ENCODE data around the gene NRAS.

Gene NRAS

DNA sequence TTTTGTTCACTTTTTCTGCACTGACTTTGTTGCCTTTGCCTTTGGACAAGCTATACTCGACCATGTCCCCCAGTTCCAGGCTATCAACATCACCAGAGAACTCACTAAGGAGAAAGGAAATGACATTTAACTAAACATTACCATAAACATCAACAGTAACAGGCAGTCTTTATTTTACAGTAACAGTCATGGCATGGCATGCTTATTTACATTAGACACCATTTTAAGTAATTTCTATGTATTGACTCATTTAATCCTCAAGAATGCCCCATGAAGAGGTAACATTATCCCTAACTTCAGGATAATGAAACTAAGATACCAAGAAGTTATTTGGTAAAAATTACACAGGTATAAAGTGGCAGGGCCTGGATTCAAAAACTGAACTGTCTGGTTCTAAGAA, 8.7 kb upstream of the NRAS start:
- no peak for DNase-seq

DNA sequence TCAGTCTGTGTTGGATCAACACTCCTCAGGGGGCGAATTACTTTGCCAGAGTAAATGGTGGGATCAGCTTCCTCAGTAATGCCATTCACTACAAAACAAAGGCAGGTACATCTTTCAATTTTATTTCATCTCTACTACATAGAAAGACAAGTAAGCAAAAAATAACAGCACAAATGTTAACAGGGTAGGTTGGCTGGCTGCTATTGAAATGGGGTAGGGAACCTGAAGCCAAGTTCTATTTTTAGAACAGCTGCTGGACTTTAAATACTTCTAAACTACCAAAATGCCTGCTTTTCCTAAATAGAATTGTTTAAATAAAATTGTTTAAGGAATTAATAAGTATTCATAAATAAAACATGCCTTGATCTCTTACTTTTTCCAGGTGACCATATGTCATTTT, 7.3 kb upstream of the NRAS start:
- DNase-seq: no peak

DNA sequence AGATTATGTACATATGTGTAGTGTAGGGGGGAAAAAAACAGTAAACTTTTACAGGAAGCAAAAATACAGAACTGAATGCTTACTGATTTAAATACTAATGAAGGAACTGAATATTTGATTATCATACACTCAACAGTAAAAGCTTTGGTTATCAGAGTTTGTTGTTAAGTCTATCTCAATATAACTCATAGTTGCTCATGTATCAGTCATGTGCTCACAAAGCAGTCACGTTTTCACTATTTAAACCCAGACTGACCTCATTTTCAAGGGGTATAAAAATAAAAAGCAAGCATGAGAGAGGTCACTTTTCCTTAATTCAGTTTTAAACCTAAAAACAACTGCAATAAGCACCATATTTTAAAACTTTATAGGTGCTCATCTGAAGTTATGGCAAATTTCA, 6.9 kb upstream of the NRAS start:
- DNase-seq: no peak

DNA sequence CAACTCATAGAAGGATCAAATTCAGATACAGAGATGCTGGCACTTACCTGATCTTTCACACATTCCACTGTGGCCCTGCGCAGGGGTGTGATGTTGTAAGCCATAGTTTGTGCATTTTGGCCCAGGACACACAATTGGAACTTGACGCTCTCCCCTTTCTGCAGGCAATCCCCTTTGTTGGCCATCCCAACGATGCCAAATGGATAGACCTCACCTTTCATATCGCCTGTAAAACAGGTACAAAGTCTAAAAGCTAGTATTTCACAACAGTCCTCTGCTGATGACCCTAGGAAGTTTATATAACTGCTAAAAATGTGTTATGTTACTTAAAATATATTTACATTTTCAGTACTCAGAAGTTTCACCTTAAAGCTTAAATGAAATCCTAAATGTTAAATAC, 3.9 kb upstream of the NRAS start:
- DNase-seq: no peak

DNA sequence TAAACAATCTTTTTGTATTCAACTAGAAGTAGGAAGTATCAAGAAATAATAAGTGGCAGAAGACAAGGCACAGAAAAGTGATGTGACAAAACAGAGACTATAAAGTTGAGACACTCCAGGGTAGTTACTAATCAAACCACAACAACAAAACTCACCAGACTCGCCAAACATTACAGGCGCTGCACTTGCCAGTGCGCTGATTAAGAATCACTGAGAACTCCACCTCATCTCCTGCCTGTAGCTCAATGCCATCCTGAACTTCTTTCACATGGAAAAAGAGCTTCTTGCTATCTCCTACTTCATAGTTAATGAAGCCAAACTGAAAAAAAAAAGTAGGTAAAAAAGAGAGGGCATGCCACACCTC, 2.8 kb upstream of the NRAS start:
- DNase-seq: no peak

DNA sequence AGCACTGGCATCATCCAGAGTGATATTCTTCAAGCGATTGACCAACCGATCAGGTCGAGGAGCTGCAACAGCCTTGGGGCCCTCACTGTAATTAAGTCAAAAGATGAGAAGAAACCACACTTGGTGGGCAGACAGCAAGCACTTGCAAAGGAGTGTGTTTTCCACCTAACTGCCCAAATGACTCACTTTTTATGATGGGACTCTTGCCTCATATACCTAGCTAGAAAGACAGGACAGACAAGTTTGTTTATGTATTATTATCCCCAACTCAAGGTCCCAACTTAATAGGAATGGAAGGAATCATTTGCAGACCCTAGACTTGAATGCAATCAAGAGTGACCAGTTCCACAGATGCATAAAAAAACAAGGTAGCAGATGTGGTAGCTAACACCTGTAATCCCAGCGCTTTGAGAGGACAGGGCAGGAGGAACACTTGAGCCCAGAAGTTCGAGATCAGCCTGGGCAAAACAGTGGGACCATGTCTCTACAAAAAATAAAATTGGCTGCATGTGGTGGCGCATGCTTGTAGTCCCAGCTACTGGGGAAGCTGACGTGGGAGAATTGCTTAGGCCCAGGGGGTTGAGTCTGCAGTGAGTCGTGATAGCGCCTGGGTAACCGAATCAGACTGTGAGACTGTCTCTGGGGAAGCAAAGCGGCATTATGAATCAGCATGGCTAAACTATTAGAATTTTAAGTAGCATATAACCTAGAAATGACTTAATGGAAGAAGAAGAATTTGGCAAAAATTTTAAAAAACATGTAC, 2.3 kb upstream of the NRAS start:
- DNase-seq: no peak

DNA sequence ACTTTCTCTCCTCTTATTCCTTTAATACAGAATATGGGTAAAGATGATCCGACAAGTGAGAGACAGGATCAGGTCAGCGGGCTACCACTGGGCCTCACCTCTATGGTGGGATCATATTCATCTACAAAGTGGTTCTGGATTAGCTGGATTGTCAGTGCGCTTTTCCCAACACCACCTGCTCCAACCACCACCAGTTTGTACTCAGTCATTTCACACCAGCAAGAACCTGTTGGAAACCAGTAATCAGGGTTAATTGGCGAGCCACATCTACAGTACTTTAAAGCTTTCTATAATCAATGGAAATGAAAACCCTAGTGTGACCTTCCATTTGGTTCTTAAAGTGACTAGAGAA, 643 bp downstream of the NRAS start:
- no peak for DNase-seq

DNA sequence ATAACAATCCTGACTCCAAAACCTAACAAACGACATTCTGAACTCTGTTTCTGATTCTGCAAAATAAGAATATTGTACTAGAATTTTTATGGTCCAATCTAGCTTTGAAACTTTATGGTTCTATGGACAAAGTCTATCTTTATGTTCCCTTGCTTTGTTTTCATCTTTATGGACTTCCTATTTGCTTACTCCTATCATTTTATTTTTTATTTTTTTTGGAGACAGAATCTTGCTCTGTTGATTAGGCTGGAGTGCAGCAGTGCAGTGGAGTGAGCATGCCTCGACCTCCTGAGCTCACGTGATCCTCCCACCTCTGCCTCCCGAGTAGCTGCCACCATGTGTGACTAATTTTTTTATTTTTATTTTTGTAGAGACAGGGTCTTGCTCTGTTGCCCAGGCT, 3.6 kb downstream of the NRAS start:
- DNase-seq: no peak

DNA sequence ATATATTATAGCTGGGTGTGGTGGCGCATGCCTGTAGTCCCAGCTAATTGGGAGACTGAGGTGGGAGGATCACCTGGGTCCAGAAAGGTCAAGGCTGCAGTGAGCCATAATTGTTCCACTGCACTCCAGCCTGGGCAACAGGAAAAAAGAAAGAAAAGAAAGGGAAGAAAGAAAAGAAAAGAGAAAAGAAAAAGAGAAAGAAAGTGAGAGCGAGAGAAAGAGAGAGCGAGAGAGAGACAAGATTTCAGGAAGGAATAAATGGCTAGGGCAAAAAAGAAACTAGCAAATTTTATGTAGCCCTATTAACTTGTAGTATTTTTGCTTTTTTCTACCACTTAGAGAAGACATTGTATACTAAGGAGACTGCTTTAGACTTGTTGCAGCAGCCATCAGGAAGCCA, 6.2 kb downstream of the NRAS start:
- no peak for DNase-seq

DNA sequence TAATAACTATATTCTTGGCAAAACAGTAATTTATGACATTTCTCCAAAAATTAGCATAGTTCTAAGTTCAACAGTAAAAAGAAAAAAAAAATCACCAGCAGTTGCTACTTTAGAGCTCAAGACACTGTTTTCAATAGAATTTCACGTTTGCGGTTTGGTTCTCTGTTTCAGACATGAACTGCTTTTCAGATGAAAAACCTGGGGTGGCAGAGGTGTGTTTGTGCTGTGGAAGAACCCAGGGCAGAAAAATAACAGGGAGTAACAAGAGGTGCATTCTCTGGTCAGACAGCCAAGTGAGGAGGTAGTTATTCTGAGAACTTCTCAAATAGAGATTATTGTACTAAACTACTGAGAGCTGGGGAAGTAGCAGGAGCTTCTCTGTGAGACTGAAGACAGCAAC, 9.0 kb downstream of the NRAS start:
- no peak for DNase-seq

DNA sequence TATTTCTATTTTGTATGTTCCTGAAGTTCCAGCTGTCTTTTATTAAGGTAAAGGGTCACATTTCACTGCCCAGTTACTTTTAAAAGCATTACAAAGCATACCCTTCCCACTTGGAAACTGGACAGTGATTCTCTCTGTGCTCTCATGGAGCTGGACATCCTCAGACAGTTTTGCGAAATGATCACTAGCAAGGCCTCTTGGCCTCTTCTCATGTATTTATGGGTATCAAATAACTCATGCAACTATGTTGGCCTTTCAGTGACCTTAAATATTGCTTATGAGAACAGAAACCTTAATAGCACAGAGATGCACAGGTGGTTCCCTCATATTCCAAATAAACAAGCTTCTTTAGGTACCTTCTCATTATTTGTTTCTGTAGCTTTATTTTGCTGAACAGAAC, 13.3 kb downstream of the NRAS start:
- no peak for DNase-seq

DNA sequence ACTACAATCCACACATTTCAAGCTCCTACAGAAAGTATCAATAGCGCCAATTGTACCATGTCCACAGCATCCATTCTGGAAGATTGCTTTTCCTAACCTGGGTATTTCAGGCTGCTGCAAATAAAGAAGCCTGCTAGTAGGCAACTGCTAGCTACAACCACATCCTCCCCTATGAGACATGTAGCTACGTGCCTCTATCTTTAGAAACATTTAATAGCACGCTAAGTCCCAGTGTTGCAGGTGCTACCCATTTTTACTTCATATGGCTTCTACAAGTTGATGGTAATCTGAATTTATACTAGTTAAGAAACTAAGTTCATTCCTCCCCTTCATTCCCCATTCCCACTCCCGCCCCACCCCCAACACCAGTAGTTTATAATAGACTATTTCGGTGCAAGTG, 13.8 kb downstream of the NRAS start:
- no peak for DNase-seq

DNA sequence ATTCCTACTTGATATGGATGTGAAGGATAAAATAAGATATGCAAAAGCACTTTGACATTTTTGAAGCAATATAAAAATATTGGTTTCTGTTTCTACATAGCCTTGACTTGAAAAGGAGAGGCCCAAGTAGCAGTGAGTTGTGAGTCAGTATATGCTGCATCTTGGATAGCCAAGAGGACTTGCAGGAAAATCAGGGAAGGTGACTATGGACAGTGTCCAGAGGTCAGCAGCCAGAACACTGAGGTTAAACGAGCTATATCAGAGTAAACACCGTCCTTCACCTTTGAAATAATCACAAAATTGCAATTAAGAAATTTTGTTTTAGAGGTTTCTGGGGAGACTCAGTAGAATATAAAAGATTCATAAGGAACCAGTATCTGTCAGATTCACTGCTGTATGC, 14.6 kb downstream of the NRAS start:
- DNase-seq: no peak

DNA sequence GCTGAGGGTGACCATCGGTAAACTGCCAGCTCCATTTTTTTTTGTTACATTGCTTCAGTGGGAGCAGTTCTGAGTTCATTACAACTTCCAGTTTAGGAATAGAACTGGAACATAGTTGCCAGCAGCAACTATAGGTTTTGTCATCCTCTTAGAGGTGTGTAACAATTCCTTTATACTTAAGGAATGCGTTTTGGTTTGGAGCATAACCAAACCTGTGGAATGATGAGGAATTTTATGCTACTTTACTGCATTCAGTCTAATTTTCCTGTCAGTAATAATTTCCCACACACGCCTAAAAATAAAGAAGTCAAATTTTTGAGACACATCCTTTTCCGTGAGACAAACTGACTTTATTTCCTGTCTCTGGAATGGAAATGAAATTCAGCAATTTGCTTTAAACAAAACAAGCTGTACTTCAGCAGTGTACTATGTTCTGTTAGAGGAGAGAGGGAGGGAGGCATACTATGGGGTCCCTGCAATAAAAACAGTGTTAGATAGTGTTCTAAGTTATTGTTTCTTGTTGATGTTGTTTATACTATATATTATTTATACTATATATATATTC, 16.5 kb downstream of the NRAS start:
- DNase-seq: no peak

DNA sequence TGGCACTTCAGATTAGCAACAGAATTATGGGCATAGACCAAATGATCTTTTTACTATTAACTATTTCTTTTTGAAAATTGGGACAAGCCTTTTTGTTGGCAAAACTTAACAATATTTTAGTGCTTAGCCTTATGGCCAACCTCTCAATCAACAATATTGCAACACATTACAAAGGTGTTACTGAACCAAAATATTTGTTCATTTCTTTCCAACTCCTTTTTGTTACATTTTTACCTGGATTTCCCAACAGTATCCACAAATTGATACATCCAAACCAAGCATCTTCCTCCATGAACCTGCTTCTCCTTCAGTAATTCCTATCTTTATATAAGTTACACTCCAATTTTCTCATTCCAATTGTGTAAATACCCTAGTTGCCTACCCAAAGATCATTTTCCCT, 19.8 kb downstream of the NRAS start:
- DNase-seq: no peak

DNA sequence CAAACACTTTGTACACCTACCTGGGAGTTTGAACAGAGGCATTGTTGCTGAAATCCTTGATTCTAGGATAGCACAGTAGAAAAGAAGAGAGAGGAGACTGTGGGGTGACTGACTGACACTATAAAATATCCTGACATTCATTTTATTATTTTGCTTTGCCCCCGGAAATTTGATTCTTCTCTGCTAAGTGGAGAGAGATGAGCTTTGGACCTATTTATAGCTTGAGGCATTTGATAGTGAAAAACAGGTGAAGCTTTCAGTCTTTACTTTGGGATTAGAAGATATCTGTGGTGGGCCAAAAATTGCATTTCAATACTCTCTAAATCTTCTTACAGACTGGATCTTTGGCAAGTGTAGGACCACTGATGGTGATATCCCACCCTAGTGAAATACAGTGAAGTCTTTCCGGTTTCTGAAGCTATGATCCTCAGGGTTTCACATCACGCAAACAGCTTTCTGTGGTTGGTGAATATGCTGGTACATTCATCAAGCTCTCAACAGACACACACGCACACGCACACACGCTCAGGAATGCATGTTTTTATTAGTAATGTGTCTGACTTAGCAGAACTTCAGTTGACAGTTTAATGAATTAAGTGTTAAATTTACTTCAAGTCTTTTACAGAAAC, 21.0 kb downstream of the NRAS start, which contains the start of gene AMPD1:
AMPD1 (minus strand) TSS at position 117 of the 629 bp plus-strand sequence; CDS start at position 42, 75 bp downstream.
- DNase-seq: no peak

DNA sequence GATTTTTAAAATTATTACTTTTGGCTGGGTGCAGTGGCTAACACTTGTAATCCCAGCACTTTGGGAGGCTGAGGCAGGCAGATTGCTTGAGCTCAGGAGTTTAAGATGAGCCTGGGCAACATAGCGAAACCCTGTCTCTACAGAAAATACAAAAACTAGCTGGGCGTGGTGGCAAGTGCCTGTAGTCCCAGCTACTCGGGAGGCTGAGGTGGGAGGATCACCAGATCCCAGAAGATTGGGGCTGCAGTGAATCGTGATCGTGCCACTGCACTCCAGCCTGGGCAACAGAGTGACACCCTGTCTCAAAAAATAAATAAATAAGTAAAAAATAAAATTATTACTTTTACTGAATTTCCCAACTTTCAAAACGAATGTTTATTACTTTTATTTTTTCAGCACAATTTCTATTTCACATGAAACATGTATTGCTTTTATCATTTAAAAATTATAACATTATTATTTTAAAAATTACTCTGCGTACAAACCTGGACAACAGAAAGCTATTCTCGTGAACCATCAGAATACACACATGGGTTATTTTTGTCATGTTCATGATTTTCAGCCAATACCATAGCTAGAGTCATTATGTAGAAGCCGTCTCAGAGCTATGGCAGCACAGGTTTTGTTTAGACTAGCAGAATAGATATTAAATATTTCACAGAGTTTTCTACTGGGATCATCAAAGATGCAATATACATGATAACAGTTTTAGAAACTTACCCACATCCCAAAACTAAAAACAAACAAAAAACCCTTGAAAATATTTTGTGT, 21.8 kb downstream of the NRAS start:
- DNase-seq: no peak

DNA sequence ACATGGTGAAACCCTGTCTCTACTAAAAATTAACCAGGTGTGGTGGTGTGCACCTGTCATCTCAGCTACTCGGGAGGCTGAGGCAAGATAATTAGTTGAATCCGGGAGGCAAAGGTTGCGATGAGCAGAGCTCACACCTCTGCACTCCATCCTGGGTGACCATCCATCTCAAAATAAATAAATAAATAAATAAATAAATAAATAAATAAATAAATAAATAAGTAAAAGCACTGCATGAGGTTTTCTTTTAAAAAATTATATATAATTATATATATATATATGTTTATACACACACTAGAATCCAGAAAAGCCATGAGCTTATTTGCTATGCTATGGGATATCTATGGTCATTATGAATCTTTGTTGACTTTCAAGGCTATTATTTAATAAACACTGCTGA, 23.6 kb downstream of the NRAS start:
- no peak for DNase-seq

DNA sequence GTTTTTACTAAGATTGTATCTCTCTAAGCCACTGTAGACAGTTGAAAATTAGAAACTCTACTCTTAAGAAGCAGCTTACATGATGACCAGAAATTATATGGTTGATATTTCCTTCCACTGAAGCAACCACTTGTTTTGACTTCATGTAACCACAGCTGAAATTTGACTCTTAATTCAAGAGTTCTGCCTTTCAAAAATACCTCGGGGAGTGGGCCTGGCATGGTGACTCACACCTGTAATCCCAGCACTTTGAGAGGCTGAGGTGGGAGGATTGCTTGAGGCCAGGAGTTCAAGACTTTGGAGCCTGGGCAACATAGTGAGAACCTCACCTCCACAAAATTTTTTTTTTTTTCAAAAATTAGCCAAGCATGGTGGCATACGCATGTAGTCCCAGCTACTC, 25.5 kb downstream of the NRAS start:
- DNase-seq: no peak

DNA sequence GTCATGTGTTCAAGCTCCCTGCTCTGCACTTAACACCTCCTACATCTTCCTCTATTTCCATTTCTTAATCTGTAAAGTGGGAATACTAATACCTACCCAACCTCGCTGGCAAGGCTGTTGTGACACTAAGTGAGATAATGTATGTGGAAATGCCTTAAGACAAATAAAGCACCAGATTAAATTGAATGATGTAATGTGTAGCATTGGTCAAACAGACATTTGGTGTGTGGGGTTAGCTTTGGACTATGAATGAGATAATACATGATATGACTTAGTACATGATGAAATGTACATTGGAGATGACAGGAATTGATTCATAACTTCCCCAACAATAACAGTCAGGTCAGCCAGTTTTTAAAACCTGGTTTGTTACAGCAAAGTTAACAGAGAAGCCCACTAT, 26.4 kb downstream of the NRAS start:
- DNase-seq: no peak

DNA sequence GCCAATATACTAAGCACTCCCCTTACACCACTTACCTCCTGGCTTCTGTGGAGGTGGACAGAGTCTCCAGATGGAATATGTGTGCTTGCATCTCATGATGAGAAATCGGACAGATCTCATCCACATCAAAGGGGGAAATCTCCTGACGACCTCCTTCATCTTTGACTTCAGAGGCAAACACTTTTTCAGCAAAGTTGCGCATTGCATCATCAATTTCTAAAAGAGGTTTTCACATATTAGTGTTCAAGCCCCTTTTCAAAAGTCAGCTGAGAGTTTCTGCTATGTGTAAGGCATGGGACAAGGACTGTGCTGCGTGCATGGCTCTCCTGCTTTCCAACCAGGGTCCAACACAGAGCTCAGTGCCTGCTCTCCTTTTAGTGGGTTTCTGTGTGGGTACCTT, 28.0 kb downstream of the NRAS start:
- DNase-seq: no peak

DNA sequence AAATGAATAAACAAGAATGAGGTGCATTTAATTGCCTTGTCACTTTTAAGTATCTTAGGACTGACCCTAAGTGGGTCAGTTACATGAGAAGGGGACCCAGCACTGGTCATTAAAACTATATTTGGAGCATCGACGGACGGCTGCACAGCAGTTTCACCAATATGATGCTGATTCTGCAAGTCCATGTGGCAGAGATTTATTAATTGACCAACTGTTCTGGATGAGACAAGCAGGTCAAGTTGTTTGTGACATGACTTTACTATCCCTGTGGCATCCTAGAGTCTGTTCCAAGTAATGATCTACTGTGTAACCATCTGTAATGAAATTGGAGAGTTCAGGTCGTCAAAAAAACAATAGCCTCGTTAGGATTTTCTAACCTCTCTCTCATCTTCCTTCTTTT, 30.7 kb downstream of the NRAS start:
- DNase-seq: no peak

DNA sequence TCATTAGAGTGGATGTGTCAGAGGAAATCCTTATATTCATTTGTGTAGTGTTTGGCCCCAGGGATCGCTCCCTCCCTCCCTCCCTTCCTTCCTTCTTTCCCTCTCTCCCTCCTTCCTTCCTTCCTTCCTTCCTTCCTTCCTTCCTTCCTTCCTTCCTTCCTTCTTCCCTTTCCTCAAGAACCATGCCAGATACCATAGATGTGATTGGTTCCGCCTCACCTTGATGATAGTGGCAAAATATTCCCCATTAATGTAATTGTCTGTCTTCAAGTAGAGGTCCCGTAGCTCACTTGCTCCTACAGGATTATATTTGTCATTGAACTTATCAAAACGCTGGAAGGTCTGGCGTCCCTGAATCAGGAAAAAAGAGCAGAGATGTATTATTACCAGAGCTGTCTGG, 38.9 kb downstream of the NRAS start:
- no peak for DNase-seq

DNA sequence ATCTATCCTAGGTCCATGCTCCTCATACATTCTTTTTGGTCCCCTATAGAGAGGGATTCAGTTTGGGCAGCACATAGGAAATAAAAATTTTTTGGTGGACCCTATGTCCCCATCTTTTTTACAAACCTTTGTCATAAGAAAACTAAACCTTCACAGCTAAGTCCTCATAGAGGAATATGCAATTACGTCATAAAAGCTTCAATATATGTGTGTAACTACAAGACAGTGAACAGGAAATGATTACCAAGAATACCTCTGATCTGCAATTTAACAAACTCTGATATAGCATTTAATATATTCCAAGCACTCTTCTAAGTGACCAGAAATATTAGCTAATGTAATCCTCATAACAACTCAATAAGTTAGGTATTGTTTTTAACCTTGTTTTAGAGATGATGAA, 40.5 kb downstream of the NRAS start:
- DNase-seq: no peak
